Measurements from ENCODE around the gene EP300.

EP300 gene

GRCh38 chr22:41110968-41111367 is 18.6 kb downstream of the EP300 start:
- Histone ChIP-seq H3K27me3 (ENCODE audit: insufficient read depth, low read length, poor library complexity) (no peaks in the 10 kb centered on the region), H3K27ac (ENCODE audit: low read length) (no peak overlapping the region), H3K4me2 (ENCODE audit: insufficient read depth, low read length) (no peak overlapping the region), H3K9ac (ENCODE audit: low read depth, low read length) (no peak overlapping the region), H3K4me1 (ENCODE audit: insufficient read depth, low read length) (no peaks in the 10 kb centered on the region), H2AFZ (ENCODE audit: low read depth, low read length) (no peak overlapping the region), H3K36me3 (ENCODE audit: insufficient read depth, low read length) (peaks cover 53% of the 10 kb centered on the region), H3K79me2 (ENCODE audit: insufficient read depth, low read length) (peaks cover 96% of the 10 kb centered on the region), H3K9me3 (ENCODE audit: insufficient read depth, low read length, severe bottlenecking) (no peaks in the 10 kb centered on the region), H4K20me1 (ENCODE audit: insufficient read depth, low read length) (peaks cover 51% of the 10 kb centered on the region), H3K4me3 (ENCODE audit: low read depth in 1 of 2, low read length in 2 of 2) (no peak overlapping the region)
- no peak for TF ChIP-seq CTCF (IDR thresholded peaks at IDR 0.05; ENCODE audit: borderline replicate concordance, extremely low read depth, low read length, poor library complexity, severe bottlenecking)
- no peak for TF ChIP-seq EZH2 (IDR thresholded peaks at IDR 0.05; ENCODE audit: borderline replicate concordance, low read depth, low read length, severe bottlenecking)
- DNase-seq (no peak), ATAC-seq (ENCODE audit: insufficient read depth, low read depth) (no peak)

GRCh38 chr22:41116342-41116741 is 23.9 kb downstream of the EP300 start:
- Histone ChIP-seq H3K9ac (ENCODE audit: low read depth, low read length) (no peak overlapping the region), H3K4me2 (ENCODE audit: insufficient read depth, low read length) (no peak overlapping the region), H3K4me3 (ENCODE audit: low read depth in 1 of 2, low read length in 2 of 2) (no peak overlapping the region), H2AFZ (ENCODE audit: low read depth, low read length) (no peak overlapping the region), H3K9me3 (ENCODE audit: insufficient read depth, low read length, severe bottlenecking) (no peaks in the 10 kb centered on the region), H4K20me1 (ENCODE audit: insufficient read depth, low read length) (peaks cover 57% of the 10 kb centered on the region), H3K79me2 (ENCODE audit: insufficient read depth, low read length) (peaks cover 92% of the 10 kb centered on the region), H3K36me3 (ENCODE audit: insufficient read depth, low read length) (peaks cover 70% of the 10 kb centered on the region), H3K27me3 (ENCODE audit: insufficient read depth, low read length, poor library complexity) (no peaks in the 10 kb centered on the region), H3K4me1 (ENCODE audit: insufficient read depth, low read length) (no peaks in the 10 kb centered on the region), H3K27ac (ENCODE audit: low read length) (no peak overlapping the region)
- DNase-seq (no peak), ATAC-seq (ENCODE audit: insufficient read depth, low read depth) (no peak)
- TF ChIP-seq CTCF (IDR thresholded peaks at IDR 0.05; ENCODE audit: borderline replicate concordance, extremely low read depth, low read length, poor library complexity, severe bottlenecking): no peak
- TF ChIP-seq EZH2 (IDR thresholded peaks at IDR 0.05; ENCODE audit: borderline replicate concordance, low read depth, low read length, severe bottlenecking): no peak

- ATAC-seq (ENCODE audit: insufficient read depth, low read depth) (no peak), DNase-seq (no peak)
- Histone ChIP-seq H3K9me3 (ENCODE audit: insufficient read depth, low read length, severe bottlenecking) (no peaks in the 10 kb centered on the region), H2AFZ (ENCODE audit: low read depth, low read length) (no peak overlapping the region), H3K27me3 (ENCODE audit: insufficient read depth, low read length, poor library complexity) (no peaks in the 10 kb centered on the region), H3K4me1 (ENCODE audit: insufficient read depth, low read length) (no peaks in the 10 kb centered on the region), H3K4me2 (ENCODE audit: insufficient read depth, low read length) (no peak overlapping the region), H3K36me3 (ENCODE audit: insufficient read depth, low read length) (peaks cover 72% of the 10 kb centered on the region), H3K79me2 (ENCODE audit: insufficient read depth, low read length) (peaks cover 94% of the 10 kb centered on the region), H4K20me1 (ENCODE audit: insufficient read depth, low read length) (peaks cover 57% of the 10 kb centered on the region), H3K9ac (ENCODE audit: low read depth, low read length) (no peak overlapping the region), H3K4me3 (ENCODE audit: low read depth in 1 of 2, low read length in 2 of 2) (no peak overlapping the region), H3K27ac (ENCODE audit: low read length) (no peak overlapping the region)
- TF ChIP-seq CTCF (IDR thresholded peaks at IDR 0.05; ENCODE audit: borderline replicate concordance, extremely low read depth, low read length, poor library complexity, severe bottlenecking): no peak
- no peak for TF ChIP-seq EZH2 (IDR thresholded peaks at IDR 0.05; ENCODE audit: borderline replicate concordance, low read depth, low read length, severe bottlenecking)
Measured at GRCh38 chr22:41117127-41117965, 25.0 kb downstream of the EP300 start.

Measured in DND-41 (cell line).